D721Med (cell line): ENCODE results near the gene SUMF1.

ENCODE experiments used
- DNase-seq: peaks from one replicate; pipeline ENCODE4 v3.0.0; 2011; ENCODE audit warnings: low spot score; ENCODE audit not compliant: insufficient read length
- FAIRE-seq: peaks from 2 replicates; lab custom pipeline; 2011; peaks lifted over from hg19 to GRCh38; lab: Jason Lieb, UNC
- CTCF ChIP-seq: IDR thresholded peaks from 2 replicates; pipeline ENCODE4 v1.5.1; 2012; ENCODE audit warnings: mild to moderate bottlenecking, control low read depth; ENCODE audit not compliant: insufficient read depth; ENCODE audit errors: missing control alignments

The SUMF1 gene

GRCh38 chr3:4321732-4322131 is 145.3 kb downstream of the SUMF1 start:
- DNase-seq (no peak), FAIRE-seq (no peak)
- TF ChIP-seq CTCF: no peak

- TF ChIP-seq CTCF: no peak
- FAIRE-seq: no peak
- no peak for DNase-seq
Measured at GRCh38 chr3:4320096-4320911, 146.8 kb downstream of the SUMF1 start.

GRCh38 chr3:4314688-4315087 is 152.4 kb downstream of the SUMF1 start:
- DNase-seq (no peak), FAIRE-seq (no peak)
- no peak for TF ChIP-seq CTCF

- no peak for FAIRE-seq
Measured at GRCh38 chr3:4313606-4314293, 153.3 kb downstream of the SUMF1 start.

GRCh38 chr3:4311496-4311895 is 155.6 kb downstream of the SUMF1 start:
- FAIRE-seq (no peak), DNase-seq (no peak)
- TF ChIP-seq CTCF: no peak

More at GRCh38 chr3:4313606-4314293, 153.3 kb downstream of the SUMF1 start:
- TF ChIP-seq CTCF: no peak
- DNase-seq: no peak
